ENCODE data around the gene PKHD1.

DNA sequence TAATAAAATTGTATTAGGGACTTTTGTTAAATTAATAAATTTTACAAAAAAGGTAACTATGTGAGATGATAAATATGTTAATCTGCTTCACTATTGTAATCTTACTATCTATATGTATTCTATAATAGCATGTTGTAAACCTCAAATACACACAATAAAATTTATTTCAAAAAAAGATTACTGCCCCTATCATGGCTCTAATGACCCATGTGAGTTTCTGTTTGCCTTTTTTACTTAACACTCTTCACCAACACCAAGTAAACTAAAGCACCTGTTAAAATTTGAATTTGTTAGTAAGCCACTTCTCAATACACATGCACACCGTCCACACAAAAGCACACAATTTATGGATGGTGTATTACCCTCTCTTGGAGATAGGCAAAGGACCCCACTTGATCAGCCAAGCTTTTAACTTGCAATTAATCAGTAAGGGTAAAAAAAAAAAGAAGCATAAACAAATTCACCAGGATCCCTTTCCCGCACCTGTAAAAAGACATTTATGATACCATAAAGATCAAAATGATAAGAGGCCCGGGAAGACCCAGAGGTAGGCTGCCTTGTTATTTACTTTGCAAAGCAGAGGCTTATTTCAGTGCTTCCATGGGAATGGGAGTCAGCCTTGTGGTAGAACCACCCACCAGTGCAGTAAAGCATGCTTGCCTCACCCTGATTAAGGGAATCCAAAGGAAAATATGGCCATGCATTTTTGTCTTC, 28.6 kb upstream of the PKHD1 start:
- TF ChIP-seq, protein P1, sequence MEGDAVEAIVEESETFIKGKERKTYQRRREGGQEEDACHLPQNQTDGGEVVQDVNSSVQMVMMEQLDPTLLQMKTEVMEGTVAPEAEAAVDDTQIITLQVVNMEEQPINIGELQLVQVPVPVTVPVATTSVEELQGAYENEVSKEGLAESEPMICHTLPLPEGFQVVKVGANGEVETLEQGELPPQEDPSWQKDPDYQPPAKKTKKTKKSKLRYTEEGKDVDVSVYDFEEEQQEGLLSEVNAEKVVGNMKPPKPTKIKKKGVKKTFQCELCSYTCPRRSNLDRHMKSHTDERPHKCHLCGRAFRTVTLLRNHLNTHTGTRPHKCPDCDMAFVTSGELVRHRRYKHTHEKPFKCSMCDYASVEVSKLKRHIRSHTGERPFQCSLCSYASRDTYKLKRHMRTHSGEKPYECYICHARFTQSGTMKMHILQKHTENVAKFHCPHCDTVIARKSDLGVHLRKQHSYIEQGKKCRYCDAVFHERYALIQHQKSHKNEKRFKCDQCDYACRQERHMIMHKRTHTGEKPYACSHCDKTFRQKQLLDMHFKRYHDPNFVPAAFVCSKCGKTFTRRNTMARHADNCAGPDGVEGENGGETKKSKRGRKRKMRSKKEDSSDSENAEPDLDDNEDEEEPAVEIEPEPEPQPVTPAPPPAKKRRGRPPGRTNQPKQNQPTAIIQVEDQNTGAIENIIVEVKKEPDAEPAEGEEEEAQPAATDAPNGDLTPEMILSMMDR (IDR thresholded peaks at IDR 0.05), result no peak
- no peak for TF ChIP-seq POLR2A (IDR thresholded peaks at IDR 0.05)

All from body of pancreas (tissue), 4 donors.